CD8-positive, alpha-beta memory T cell (primary cell): ENCODE results near the gene AHDC1. TPM values are rescaled to one million over a fixed set of nuclear protein-coding genes. Genes with fewer than 3 reads are reported as not detected.

Source experiments
- CTCF ChIA-PET: fragments of 350-600 bp; sonication (Branson Sonifier 250); formaldehyde crosslinking; loops from one replicate; lab custom pipeline; 2021; ENCODE audit warnings: antibody characterized with exemption; lab: Charles Lee
- POLR2A ChIA-PET: fragments of 350-600 bp; sonication (Branson Sonifier 250); formaldehyde crosslinking; loops from one replicate; lab custom pipeline; 2021; ENCODE audit warnings: antibody characterized with exemption; lab: Charles Lee
- DNase-seq, 5 donors: peaks; one replicate each; pipeline versions ENCODE4 v3.0.0 to v3.0.0-alpha.2; 2020 to 2022; ENCODE audit warnings: mixed read lengths in 1 of 5
- H3K27ac ChIP-seq: one replicate; pipeline ENCODE4 v1.7.0; 2013; ENCODE audit warnings: low read depth, mild to moderate bottlenecking, low read length, moderate library complexity
- H3K27me3 ChIP-seq: 2 replicates; pipeline ENCODE4 v1.7.0; 2013; ENCODE audit warnings: low read length, mild to moderate bottlenecking; ENCODE audit not compliant: insufficient read depth, poor library complexity, severe bottlenecking
- H3K36me3 ChIP-seq: 2 replicates; pipeline ENCODE4 v1.7.0; 2013; ENCODE audit warnings: mild to moderate bottlenecking, low read length, moderate library complexity; ENCODE audit not compliant: insufficient read depth
- H3K4me1 ChIP-seq: 2 replicates; pipeline ENCODE4 v1.7.0; 2013; ENCODE audit warnings: mild to moderate bottlenecking, low read length, moderate library complexity; ENCODE audit not compliant: insufficient read depth
- H3K4me3 ChIP-seq: 2 replicates; pipeline ENCODE4 v1.7.0; 2013; ENCODE audit warnings: mild to moderate bottlenecking, low read length
- H3K9me3 ChIP-seq: 2 replicates; pipeline ENCODE4 v1.7.0; 2013; ENCODE audit warnings: mild to moderate bottlenecking, low read length
- H3K27ac Mint-ChIP-seq, 8 donors: one replicate each; pipeline ENCODE4 v1.8.0; 2020 to 2021; ENCODE audit warnings: mixed read lengths in 8 of 8, mild to moderate bottlenecking in 6 of 8, inconsistent platforms in 3 of 8, moderate library complexity in 3 of 8
- H3K27me3 Mint-ChIP-seq, 2 donors: one replicate each; pipeline ENCODE4 v1.8.0; 2020 to 2021; ENCODE audit warnings: mixed read lengths in 2 of 2, mild to moderate bottlenecking in 1 of 2, moderate library complexity in 1 of 2
- H3K36me3 Mint-ChIP-seq, 3 donors: one replicate each; pipeline ENCODE4 v1.8.0; 2020 to 2021; ENCODE audit warnings: mixed read lengths in 3 of 3, inconsistent platforms in 1 of 3, mild to moderate bottlenecking in 1 of 3
- H3K4me1 Mint-ChIP-seq, 3 donors: one replicate each; pipeline ENCODE4 v1.8.0; 2020 to 2021; ENCODE audit warnings: mixed read lengths in 3 of 3, inconsistent platforms in 1 of 3, mild to moderate bottlenecking in 1 of 3
- H3K4me3 Mint-ChIP-seq, 7 donors: one replicate each; pipeline ENCODE4 v1.8.0; 2020 to 2021; ENCODE audit warnings: mixed read lengths in 7 of 7, mild to moderate bottlenecking in 6 of 7, moderate library complexity in 4 of 7, inconsistent platforms in 2 of 7
- H3K9me3 Mint-ChIP-seq, 5 donors: one replicate each; pipeline ENCODE4 v1.8.0; 2020 to 2022; ENCODE audit warnings: mixed read lengths in 5 of 5, mild to moderate bottlenecking in 3 of 5, moderate library complexity in 2 of 5, inconsistent platforms in 1 of 5
- polyA plus RNA-seq: library from polyadenylated mRNA; unstranded; fragments of 300-500 nt; fragmentation: Illumina TruSeq; gene quantifications from one replicate; pipeline ENCODE4 v1.2.3, GENCODE V29; 2021
- total RNA-seq, 2 experiments: library from RNA; stranded (reverse); gene quantifications; one replicate each; pipeline ENCODE4 v1.2.3, GENCODE V29; 2021

Gene AHDC1
- total and polyA plus RNA-seq, 3 experiments from 2014 or later = 1.9 to 11.5 (median 11.5) TPM

DNA sequence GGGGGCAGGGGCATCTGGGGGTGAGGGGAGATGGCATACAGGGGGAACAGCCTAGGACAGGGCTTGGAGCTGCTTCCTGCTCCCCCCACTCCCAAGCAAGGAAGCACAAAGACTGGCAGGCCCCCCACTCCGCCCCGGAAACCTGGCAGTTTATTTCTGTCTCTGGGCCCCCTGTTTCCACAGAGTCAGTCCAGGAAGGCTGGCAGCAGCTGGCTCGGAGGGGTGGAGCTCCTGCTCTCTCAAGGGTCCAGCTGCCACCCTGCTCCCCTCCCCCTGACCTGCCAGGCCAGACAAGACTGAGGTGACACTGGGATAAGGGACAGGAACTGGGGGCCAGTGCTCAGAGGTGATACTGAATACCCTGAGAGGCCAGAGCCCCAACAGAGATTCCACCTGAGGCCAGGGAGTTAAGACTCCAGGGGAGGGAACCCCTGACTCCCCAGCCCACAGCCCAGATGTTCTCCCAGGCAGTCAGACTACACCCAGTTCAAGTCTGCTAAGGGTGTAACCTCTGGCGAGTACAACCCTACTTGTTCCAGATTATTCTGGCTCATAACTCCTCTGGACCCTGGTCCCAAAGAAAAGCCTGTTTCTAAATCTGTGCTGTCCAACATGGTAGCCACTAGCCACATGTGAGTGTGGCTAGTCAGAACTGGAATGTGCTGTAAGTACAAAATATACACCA, 26.3 kb downstream of the AHDC1 start:
- H3K27me3 ChIP-seq = no peaks in the 10 kb centered on the region
- peaks cover 16% of the 10 kb centered on the region for H3K4me1 ChIP-seq
- peaks cover 12 to 16% (median 15%) of the 10 kb centered on the region in 3 donors for H3K4me1 Mint-ChIP-seq
- ChIA-PET POLR2A (no interaction called here), CTCF (interaction anchor here (1.3 to 1.4 kb wide), 2 partner anchors 30 to 92 kb away, joined by 3 to 4 read pairs; no protein-coding TSS in a partner anchor)
- peaks cover 0 to 3% (median 3%) of the 10 kb centered on the region in 3 donors for H3K36me3 Mint-ChIP-seq
- DNase-seq = no peak
- H3K27ac ChIP-seq = no peak overlapping the region
- H3K9me3 ChIP-seq = no peaks in the 10 kb centered on the region
- no peak overlapping the region for H3K4me3 ChIP-seq
- H3K36me3 ChIP-seq = no peaks in the 10 kb centered on the region
- H3K27ac Mint-ChIP-seq = no peak overlapping the region
- H3K4me3 Mint-ChIP-seq = no peak overlapping the region
- no peaks in the 10 kb centered on the region for H3K9me3 Mint-ChIP-seq
- no peaks in the 10 kb centered on the region for H3K27me3 Mint-ChIP-seq

DNA sequence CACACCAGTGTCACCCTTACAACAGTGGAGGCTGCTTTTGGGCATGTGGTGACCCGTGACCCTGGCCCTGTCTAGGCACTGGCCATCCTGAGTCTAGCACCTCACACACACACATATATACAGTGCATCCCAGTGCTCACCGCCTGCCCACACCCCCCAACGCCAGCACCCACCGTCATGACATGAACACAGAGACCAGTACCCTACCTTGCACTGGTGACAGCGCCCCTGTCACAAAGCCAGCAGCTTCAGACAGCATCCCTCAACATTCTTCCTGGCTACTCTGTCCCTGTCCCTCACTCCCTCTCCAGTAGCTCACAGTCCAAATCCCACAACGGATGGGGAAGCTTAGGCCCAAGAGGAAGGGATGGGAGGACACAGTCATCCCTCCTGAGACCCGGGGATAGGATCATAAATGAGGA, 27.1 kb downstream of the AHDC1 start:
- Mint-ChIP-seq H3K4me1 (peaks cover 13 to 21% (median 16%) of the 10 kb centered on the region in 3 donors), H3K27me3 (no peaks in the 10 kb centered on the region), H3K9me3 (no peaks in the 10 kb centered on the region), H3K4me3 (peak overlapping the region in 1 of 7 donors; percentile 44), H3K27ac (peak overlapping the region in 1 of 8 donors; percentile 80), H3K36me3 (peaks cover 0 to under 1% (median 0%) of the 10 kb centered on the region in 3 donors)
- no peaks in the 10 kb centered on the region for H3K27me3 ChIP-seq
- H3K4me3 ChIP-seq = no peak overlapping the region
- H3K27ac ChIP-seq = no peak overlapping the region
- no peaks in the 10 kb centered on the region for H3K36me3 ChIP-seq
- ChIA-PET POLR2A (no interaction called here), CTCF (interaction anchor here (1.3 to 1.4 kb wide), 2 partner anchors 31 to 93 kb away, joined by 3 to 4 read pairs; no protein-coding TSS in a partner anchor)
- no peaks in the 10 kb centered on the region for H3K9me3 ChIP-seq
- H3K4me1 ChIP-seq = peaks cover 23% of the 10 kb centered on the region
- no peak for DNase-seq

- Mint-ChIP-seq H3K4me1 (peaks cover 13 to 21% (median 17%) of the 10 kb centered on the region in 3 donors), H3K9me3 (no peaks in the 10 kb centered on the region), H3K27ac (no peak overlapping the region), H3K27me3 (no peaks in the 10 kb centered on the region), H3K36me3 (no peaks in the 10 kb centered on the region), H3K4me3 (peak overlapping the region in 1 of 7 donors; percentile 6)
- CTCF ChIA-PET = interaction anchor here (1.2 to 1.4 kb wide), 2 partner anchors 8 to 94 kb away, joined by 4 read pairs; no protein-coding TSS in a partner anchor
- no peak for DNase-seq
- Histone ChIP-seq H3K36me3 (no peaks in the 10 kb centered on the region), H3K27ac (no peak overlapping the region), H3K4me3 (no peak overlapping the region), H3K4me1 (peaks cover 26% of the 10 kb centered on the region), H3K27me3 (no peaks in the 10 kb centered on the region), H3K9me3 (no peaks in the 10 kb centered on the region)
- POLR2A ChIA-PET = no interaction called here
Observed at GRCh38 chr1:27575840-27576331, 28.1 kb downstream of the AHDC1 start.

- H3K27me3 Mint-ChIP-seq = no peaks in the 10 kb centered on the region
- Histone ChIP-seq H3K27ac (no peak overlapping the region), H3K36me3 (no peaks in the 10 kb centered on the region), H3K9me3 (no peaks in the 10 kb centered on the region), H3K4me3 (no peak overlapping the region), H3K27me3 (no peaks in the 10 kb centered on the region), H3K4me1 (peaks cover 26% of the 10 kb centered on the region)
- no peak overlapping the region for H3K4me3 Mint-ChIP-seq
- no peak overlapping the region for H3K27ac Mint-ChIP-seq
- no peak for DNase-seq
- H3K36me3 Mint-ChIP-seq = no peaks in the 10 kb centered on the region
- no peaks in the 10 kb centered on the region for H3K9me3 Mint-ChIP-seq
- ChIA-PET CTCF (interaction anchor here (1.2 kb wide), 1 partner anchor 8 kb away, joined by 4 read pairs; no protein-coding TSS in a partner anchor), POLR2A (no interaction called here)
- H3K4me1 Mint-ChIP-seq = peaks cover 13 to 24% (median 19%) of the 10 kb centered on the region in 3 donors
Observed at GRCh38 chr1:27574871-27575831, 28.8 kb downstream of the AHDC1 start.

DNA sequence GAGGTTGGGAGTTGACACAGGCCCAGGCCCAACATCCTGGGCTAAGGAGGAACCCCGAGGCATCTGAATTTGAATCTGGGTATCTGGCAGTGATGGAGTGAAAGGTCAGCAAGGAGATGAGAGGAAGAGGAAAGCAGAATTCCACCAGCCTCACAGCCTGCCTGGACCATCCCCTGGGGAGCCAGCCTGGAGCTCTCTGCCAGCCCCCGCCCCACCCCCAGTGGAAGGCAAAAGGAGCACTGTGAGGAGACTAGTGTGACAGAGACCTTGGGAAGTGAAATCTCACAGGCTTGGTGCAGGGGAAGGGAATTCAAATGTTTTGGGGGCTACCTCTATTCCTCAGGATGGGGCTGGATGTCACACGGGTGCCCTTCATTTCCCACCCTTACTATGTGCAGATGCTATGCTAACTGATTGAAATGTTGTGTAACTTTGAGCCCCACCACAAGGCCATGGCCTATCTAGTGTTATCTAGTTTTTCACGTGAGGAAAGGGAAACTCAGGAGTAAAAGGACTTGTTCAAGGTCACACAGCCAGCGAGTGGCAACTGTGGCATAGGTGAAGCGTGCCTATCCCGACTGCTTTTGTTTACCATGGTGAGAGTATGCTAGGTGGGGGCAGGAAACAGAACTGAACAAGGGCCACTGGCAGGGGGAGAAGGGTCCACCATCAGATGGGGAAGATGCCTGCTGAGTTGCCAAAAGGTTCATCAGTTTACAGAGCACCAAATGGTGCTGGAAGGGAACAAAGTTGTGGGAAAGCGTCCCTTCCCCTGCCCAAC, 29.8 kb downstream of the AHDC1 start:
- CTCF ChIA-PET = no interaction called here
- no peaks in the 10 kb centered on the region for H3K9me3 ChIP-seq

GRCh38 chr1:27572679-27573426, 31.1 kb downstream of the AHDC1 start:
- H3K36me3 ChIP-seq = no peaks in the 10 kb centered on the region
- CTCF ChIA-PET = interaction anchor here (1.0 to 5.5 kb wide), 2 partner anchors 34 to 90 kb away, joined by 3 to 33 read pairs; no protein-coding TSS in a partner anchor
- Mint-ChIP-seq H3K27me3 (no peaks in the 10 kb centered on the region), H3K4me3 (no peak overlapping the region), H3K9me3 (no peaks in the 10 kb centered on the region), H3K27ac (peak overlapping the region in 4 of 8 donors; percentile 31 to 94 (median 74)), H3K36me3 (no peaks in the 10 kb centered on the region), H3K4me1 (peaks cover 25 to 41% (median 29%) of the 10 kb centered on the region in 3 donors)
- no peaks in the 10 kb centered on the region for H3K9me3 ChIP-seq
- no peak overlapping the region for H3K4me3 ChIP-seq
- POLR2A ChIA-PET = no interaction called here
- no peak overlapping the region for H3K27ac ChIP-seq
- no peak for DNase-seq
- peaks cover 40% of the 10 kb centered on the region for H3K4me1 ChIP-seq
- no peaks in the 10 kb centered on the region for H3K27me3 ChIP-seq

More for the DNA sequence above, 29.8 kb downstream of the AHDC1 start:
- Histone ChIP-seq H3K27ac (no peak overlapping the region), H3K36me3 (no peaks in the 10 kb centered on the region), H3K4me3 (no peak overlapping the region), H3K4me1 (peaks cover 29% of the 10 kb centered on the region), H3K27me3 (no peaks in the 10 kb centered on the region)
- peak overlapping the region in 3 of 7 donors; percentile 23 to 38 (median 32) for H3K4me3 Mint-ChIP-seq
- H3K27ac Mint-ChIP-seq = peak overlapping the region in 3 of 8 donors; percentile 43 to 85 (median 43)
- H3K4me1 Mint-ChIP-seq = peaks cover 18 to 30% (median 18%) of the 10 kb centered on the region in 3 donors
- POLR2A ChIA-PET = no interaction called here
- no peaks in the 10 kb centered on the region for H3K36me3 Mint-ChIP-seq
- no peaks in the 10 kb centered on the region for H3K9me3 Mint-ChIP-seq
- DNase-seq = no peak
- H3K27me3 Mint-ChIP-seq = no peaks in the 10 kb centered on the region
